K562 (cell line): ENCODE data around the gene ERAP2. TPM values are rescaled to one million over a fixed set of nuclear protein-coding genes. Genes with fewer than 3 reads are reported as not detected.

ENCODE experiments used
- ATF3 ChIP-seq, 2 experiments: fragments of 450-650 bp in 1 of 2; sonication (generic) in 1 of 2; formaldehyde crosslinking in 1 of 2; IDR thresholded peaks in 1 of 2; conservative IDR thresholded peaks in 1 of 2; 2 replicates each; pipeline versions ENCODE4 v1.6.1 to v1.8.1; 2016 to 2023; ENCODE audit warnings: mild to moderate bottlenecking in 2 of 2, moderate library complexity in 2 of 2, inconsistent platforms in 1 of 2, missing genetic modification reagents in 1 of 2
- C11orf30 ChIP-seq: fragments of 450-650 bp; IDR thresholded peaks from 2 replicates; pipeline ENCODE4 v1.6.1; 2016; ENCODE audit warnings: low read depth, mild to moderate bottlenecking
- CEBPG ChIP-seq, 3 experiments: fragments of 200-800 bp in 1 of 3; sonication (Bioruptor generic) in 1 of 3; sonication (generic) in 1 of 3; formaldehyde crosslinking in 1 of 3; IDR thresholded peaks in 2 of 3; conservative IDR thresholded peaks in 1 of 3; 2 replicates each; pipeline versions ENCODE4 v1.6.1 to v1.8.0; 2016 to 2022; ENCODE audit warnings: missing compliant biosample characterization in 2 of 3, missing genetic modification characterization in 2 of 3, mild to moderate bottlenecking in 1 of 3, missing genetic modification reagents in 1 of 3
- CTBP1 ChIP-seq: fragments of 450-650 bp; IDR thresholded peaks from 2 replicates; pipeline ENCODE4 v1.6.1; 2016; ENCODE audit warnings: borderline replicate concordance
- ETV1 ChIP-seq: fragments of 450-650 bp; conservative IDR thresholded peaks from 2 replicates; pipeline ENCODE4 v1.6.1; 2016; ENCODE audit warnings: missing genetic modification characterization, control low read depth, low read depth, missing compliant biosample characterization
- FOSL1 ChIP-seq: fragments of 200-800 bp; sonication (Bioruptor generic); conservative IDR thresholded peaks from 2 replicates; pipeline ENCODE4 v1.6.1; 2016; ENCODE audit warnings: missing genetic modification characterization, missing compliant biosample characterization
- GTF2A2 ChIP-seq: IDR thresholded peaks from 2 replicates; pipeline ENCODE4 v1.6.1; 2016; ENCODE audit warnings: mild to moderate bottlenecking, missing genetic modification characterization, missing compliant biosample characterization
- GTF3C2 ChIP-seq: IDR thresholded peaks from 3 replicates; pipeline ENCODE4 v1.6.1; 2011; ENCODE audit warnings: borderline replicate concordance, mild to moderate bottlenecking, moderate library complexity; ENCODE audit not compliant: insufficient read length; ENCODE audit errors: extremely low read depth
- HDAC6 ChIP-seq: IDR thresholded peaks from 2 replicates; pipeline ENCODE4 v1.6.1; 2012; ENCODE audit warnings: low read depth, mild to moderate bottlenecking, control low read depth, inconsistent platforms, low read length, moderate library complexity
- MITF ChIP-seq: IDR thresholded peaks from 2 replicates; pipeline ENCODE4 v1.6.1; 2014; ENCODE audit warnings: antibody characterized with exemption
- PRDM10 ChIP-seq: fragments of 450-650 bp; IDR thresholded peaks from 2 replicates; pipeline ENCODE4 v1.6.1; 2018; ENCODE audit not compliant: partially characterized antibody
- RBM25 ChIP-seq: fragments of 200-400 bp; formaldehyde crosslinking; IDR thresholded peaks from 2 replicates; pipeline ENCODE4 v1.6.1; 2018; ENCODE audit warnings: low read length, low read depth, moderate library complexity; ENCODE audit not compliant: severe bottlenecking
- SMARCB1 ChIP-seq: IDR thresholded peaks from 2 replicates; pipeline ENCODE4 v1.6.1; 2011; ENCODE audit warnings: improper control_type of control experiment, low read depth; ENCODE audit not compliant: insufficient read length
- SMARCE1 ChIP-seq: fragments of 450-650 bp; IDR thresholded peaks from 2 replicates; pipeline ENCODE4 v1.7.1; 2016; ENCODE audit warnings: mild to moderate bottlenecking
- ZNF740 ChIP-seq, 3 experiments: fragments of 200-800 bp in 1 of 3; sonication (Bioruptor generic) in 1 of 3; sonication (generic) in 1 of 3; formaldehyde crosslinking in 1 of 3; IDR thresholded peaks; 2 replicates each; pipeline versions ENCODE4 v1.6.1 to v1.8.0; 2016 to 2022; ENCODE audit warnings: mild to moderate bottlenecking in 2 of 3, missing compliant biosample characterization in 2 of 3, missing genetic modification characterization in 2 of 3, missing genetic modification reagents in 1 of 3
- polyA plus RNA-seq, 8 experiments: library from polyadenylated mRNA; depleted of rRNA in 4 of 8; stranded (reverse) in 5 of 8; unstranded in 3 of 8; fragments of >200 nt; fragmentation: Nextera tagmentation in 2 of 8; fragmentation: Illumina TruSeq in 1 of 8; extraction: Ambion mirVana in 2 of 8; extraction: Trizol in 1 of 8; gene quantifications; 2 replicates each; pipeline versions ENCODE4 v1.2.1 to v1.2.3, GENCODE V29; 2011 to 2014; ENCODE audit warnings: inconsistent platforms in 1 of 8, missing spikeins in 1 of 8
- total RNA-seq, 7 experiments: library from RNA; depleted of rRNA in 6 of 7; stranded (reverse); fragments of >200 nt in 6 of 7; fragmentation: Illumina TruSeq in 2 of 7; extraction: Trizol in 2 of 7; gene quantifications; 2 replicates each; pipeline versions ENCODE4 v1.2.1 to v1.2.3, GENCODE V29; 2011 to 2021; ENCODE audit warnings: low replicate concordance in 1 of 7

The ERAP2 gene
- total and polyA plus RNA-seq, 9 of the 15 experiments (the other 6 are each of a cell fraction or from before 2014, with no cell fraction given): 0.93 to 4.0 (median 2.1) TPM

- TF ChIP-seq ETV1 (tag) (0 out of 2 replicates have a peak, but pooled peaks have one; percentile 26), HDAC6 (no peak), GTF3C2 (no peak), MITF (peak; percentile 68), SMARCE1 (peak; percentile 82), CTBP1 (peak; percentile 33; the same call in 1 of the 2 replicates), FOSL1 (tag) (peak; percentile 92), SMARCB1 (no peak), PRDM10 (peak; percentile 60), C11orf30 (no peak), GTF2A2 (tag) (no peak), CEBPG (CRISPR knock-in tag; IDR thresholded peaks at IDR 0.05) (no peak), CEBPG (tag; conservative IDR thresholded peaks at IDR 0.05 in 1 of 2, IDR thresholded peaks at IDR 0.05 in 1 of 2) (no peak), ATF3 (IDR thresholded peaks at IDR 0.05) (peak; percentile 93), ATF3 (CRISPR knock-in tag; conservative IDR thresholded peaks at IDR 0.05) (no peak), ZNF740 (CRISPR knock-in tag; IDR thresholded peaks at IDR 0.05) (no peak), ZNF740 (tag; IDR thresholded peaks at IDR 0.05) (no peak), RBM25 (no peak)
Observed at GRCh38 chr5:96881511-96882115, 5.3 kb downstream of the ERAP2 start (continued).
